Progenitor cell of endocrine pancreas (in vitro differentiated cells): ENCODE measurements around the gene CLASP1. TPM values are rescaled to one million over a fixed set of nuclear protein-coding genes. Genes with fewer than 3 reads are reported as not detected.
"Not testable (repeated sequence)": the region's sequence is repeated elsewhere in the genome, so short reads cannot be mapped to it uniquely, and the experiment has no call there.

Source experiments
- DNase-seq: peaks from one replicate; pipeline ENCODE4 v3.0.0; 2021; ENCODE audit warnings: low spot score; ENCODE audit not compliant: unreplicated experiment
- H3K27ac Mint-ChIP-seq: 2 replicates; pipeline ENCODE4 v1.8.0; 2021; ENCODE audit warnings: mild to moderate bottlenecking, moderate library complexity, mixed read lengths
- H3K27me3 Mint-ChIP-seq: 2 replicates; pipeline ENCODE4 v1.8.0; 2021; ENCODE audit warnings: mixed read lengths
- H3K36me3 Mint-ChIP-seq: 2 replicates; pipeline ENCODE4 v1.8.0; 2022; ENCODE audit warnings: mixed read lengths; ENCODE audit not compliant: insufficient read depth
- H3K4me1 Mint-ChIP-seq: 2 replicates; pipeline ENCODE4 v1.8.0; 2021; ENCODE audit warnings: low read depth, mixed read lengths
- H3K4me3 Mint-ChIP-seq: 2 replicates; pipeline ENCODE4 v1.8.0; 2021; ENCODE audit warnings: low read depth, mild to moderate bottlenecking, moderate library complexity, mixed read lengths
- H3K9me3 Mint-ChIP-seq: 2 replicates; pipeline ENCODE4 v1.8.0; 2021; ENCODE audit warnings: low read depth, mixed read lengths
- CTCF ChIP-seq: fragments of 200-600 bp; sonication (generic); IDR thresholded peaks from one replicate; pipeline ENCODE4 v1.5.0; 2021; ENCODE audit warnings: antibody characterized with exemption, mild to moderate bottlenecking; ENCODE audit not compliant: unreplicated experiment
- total RNA-seq: library from RNA; stranded (reverse); gene quantifications from 2 replicates; pipeline ENCODE4 v1.2.1, GENCODE V29; 2021

Gene CLASP1
- total RNA-seq, 1 donor from 2014 or later = 102 TPM

DNA sequence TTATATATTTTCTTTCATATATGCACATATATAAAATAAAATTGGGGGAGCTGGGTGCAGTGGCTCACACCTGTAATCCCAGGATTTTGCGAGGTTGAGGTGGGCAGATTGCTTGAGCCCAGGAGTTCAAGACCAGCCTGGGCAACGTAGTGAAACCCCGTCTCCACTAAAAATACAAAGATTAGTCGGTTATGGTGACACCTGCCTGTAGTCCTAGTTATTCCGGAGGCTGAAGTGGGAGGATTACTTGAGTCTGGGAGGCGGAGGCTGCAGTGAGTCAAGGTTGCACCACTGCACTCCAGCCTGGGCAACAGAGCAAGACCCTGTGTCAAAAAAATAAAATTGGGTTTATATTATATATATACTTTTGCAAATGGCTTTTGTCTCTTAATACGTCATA, 324.7 kb downstream of the CLASP1 start:
- no peak for DNase-seq
- peaks cover 3% of the 10 kb centered on the region for H3K27me3 Mint-ChIP-seq

GRCh38 chr2:121321476-121321875, 327.8 kb downstream of the CLASP1 start:
- no peak for DNase-seq
- peak overlapping the region; percentile 56 for H3K27ac Mint-ChIP-seq

More for the DNA sequence above, 324.7 kb downstream of the CLASP1 start:
- H3K27ac Mint-ChIP-seq = no peak overlapping the region
- peaks cover 3% of the 10 kb centered on the region for H3K9me3 Mint-ChIP-seq
- no peaks in the 10 kb centered on the region for H3K36me3 Mint-ChIP-seq
- H3K4me3 Mint-ChIP-seq = no peak overlapping the region
- H3K4me1 Mint-ChIP-seq = peaks cover 9% of the 10 kb centered on the region
- no peak for TF ChIP-seq CTCF

DNA sequence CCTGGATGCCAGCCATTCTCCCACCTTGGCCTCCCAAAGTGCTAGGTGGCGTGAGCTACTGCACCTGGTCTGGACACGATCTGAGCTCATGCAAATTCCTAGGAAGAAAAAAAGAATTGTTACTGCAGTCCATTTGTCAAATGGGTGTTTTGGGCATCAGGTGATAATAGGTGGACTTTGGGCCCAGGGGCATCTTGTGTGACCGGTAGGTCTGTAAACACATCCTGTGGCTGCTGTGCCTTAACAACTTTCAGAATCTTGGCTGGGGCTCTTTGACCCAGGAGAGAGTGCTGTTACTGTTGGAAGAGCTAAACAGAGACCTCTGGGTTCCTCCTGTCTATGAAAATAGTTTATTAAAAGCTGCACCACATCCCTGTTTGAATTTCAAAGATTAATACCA, 329.3 kb downstream of the CLASP1 start:
- Mint-ChIP-seq H3K27ac (peak overlapping the region; percentile 87), H3K9me3 (no peaks in the 10 kb centered on the region), H3K4me1 (peaks cover 12% of the 10 kb centered on the region), H3K27me3 (no peaks in the 10 kb centered on the region), H3K4me3 (peak overlapping the region; percentile 19), H3K36me3 (no peaks in the 10 kb centered on the region)
- no peak for DNase-seq
- no peak for TF ChIP-seq CTCF

More at GRCh38 chr2:121321476-121321875, 327.8 kb downstream of the CLASP1 start:
- no peak for TF ChIP-seq CTCF
- Mint-ChIP-seq H3K27me3 (no peaks in the 10 kb centered on the region), H3K36me3 (no peaks in the 10 kb centered on the region), H3K9me3 (peaks cover 3% of the 10 kb centered on the region), H3K4me3 (no peak overlapping the region), H3K4me1 (peaks cover 12% of the 10 kb centered on the region)

GRCh38 chr2:121316986-121317385, 332.3 kb downstream of the CLASP1 start:
- H3K4me1 Mint-ChIP-seq = peaks cover 12% of the 10 kb centered on the region
- no peak for DNase-seq
- H3K4me3 Mint-ChIP-seq = no peak overlapping the region
- no peaks in the 10 kb centered on the region for H3K9me3 Mint-ChIP-seq
- TF ChIP-seq CTCF = no peak
- H3K27me3 Mint-ChIP-seq = no peaks in the 10 kb centered on the region
- no peaks in the 10 kb centered on the region for H3K36me3 Mint-ChIP-seq
- no peak overlapping the region for H3K27ac Mint-ChIP-seq

- not testable (repeated sequence) for H3K27me3 Mint-ChIP-seq, H3K27ac Mint-ChIP-seq, DNase-seq, H3K4me3 Mint-ChIP-seq, H3K36me3 Mint-ChIP-seq, H3K9me3 Mint-ChIP-seq, H3K4me1 Mint-ChIP-seq
Measured at GRCh38 chr2:121313701-121314100, 335.6 kb downstream of the CLASP1 start.

DNA sequence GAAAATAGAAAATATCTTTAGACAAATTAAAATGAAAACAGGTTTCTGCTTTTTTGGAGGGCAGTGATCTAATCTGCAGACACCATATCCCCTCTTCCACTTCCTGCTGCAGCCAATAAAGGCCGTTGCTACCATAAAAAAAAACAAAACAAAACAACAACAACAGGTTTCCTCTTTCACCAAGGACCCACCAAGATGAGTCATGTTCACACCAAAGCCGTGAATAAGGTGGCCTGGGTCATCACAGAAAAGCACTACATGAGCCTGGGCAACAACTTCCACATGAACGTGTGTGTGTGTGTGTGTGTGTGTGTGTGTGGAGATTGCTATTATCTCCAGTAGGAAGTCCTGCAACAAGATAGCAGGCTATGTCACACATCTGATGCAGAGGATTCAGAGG, 339.5 kb downstream of the CLASP1 start:
- no peak for TF ChIP-seq CTCF
- Mint-ChIP-seq H3K27me3 (peaks cover 12% of the 10 kb centered on the region), H3K36me3 (no peaks in the 10 kb centered on the region), H3K4me3 (no peak overlapping the region), H3K27ac (no peak overlapping the region), H3K4me1 (no peaks in the 10 kb centered on the region), H3K9me3 (no peaks in the 10 kb centered on the region)
- no peak for DNase-seq
